ENCODE results near the gene SYT7.
"Not testable (repeated sequence)": the region's sequence is repeated elsewhere in the genome, so short reads cannot be mapped to it uniquely, and the experiment has no call there.

The SYT7 gene, protein sequence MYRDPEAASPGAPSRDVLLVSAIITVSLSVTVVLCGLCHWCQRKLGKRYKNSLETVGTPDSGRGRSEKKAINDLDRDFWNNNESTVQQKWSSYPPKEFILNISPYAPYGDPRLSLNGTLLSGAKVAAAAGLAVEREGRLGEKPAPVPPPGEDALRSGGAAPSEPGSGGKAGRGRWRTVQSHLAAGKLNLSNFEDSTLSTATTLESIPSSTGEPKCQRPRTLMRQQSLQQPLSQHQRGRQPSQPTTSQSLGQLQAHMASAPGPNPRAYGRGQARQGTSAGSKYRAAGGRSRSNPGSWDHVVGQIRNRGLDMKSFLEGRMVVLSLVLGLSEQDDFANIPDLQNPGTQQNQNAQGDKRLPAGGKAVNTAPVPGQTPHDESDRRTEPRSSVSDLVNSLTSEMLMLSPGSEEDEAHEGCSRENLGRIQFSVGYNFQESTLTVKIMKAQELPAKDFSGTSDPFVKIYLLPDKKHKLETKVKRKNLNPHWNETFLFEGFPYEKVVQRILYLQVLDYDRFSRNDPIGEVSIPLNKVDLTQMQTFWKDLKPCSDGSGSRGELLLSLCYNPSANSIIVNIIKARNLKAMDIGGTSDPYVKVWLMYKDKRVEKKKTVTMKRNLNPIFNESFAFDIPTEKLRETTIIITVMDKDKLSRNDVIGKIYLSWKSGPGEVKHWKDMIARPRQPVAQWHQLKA

DNA sequence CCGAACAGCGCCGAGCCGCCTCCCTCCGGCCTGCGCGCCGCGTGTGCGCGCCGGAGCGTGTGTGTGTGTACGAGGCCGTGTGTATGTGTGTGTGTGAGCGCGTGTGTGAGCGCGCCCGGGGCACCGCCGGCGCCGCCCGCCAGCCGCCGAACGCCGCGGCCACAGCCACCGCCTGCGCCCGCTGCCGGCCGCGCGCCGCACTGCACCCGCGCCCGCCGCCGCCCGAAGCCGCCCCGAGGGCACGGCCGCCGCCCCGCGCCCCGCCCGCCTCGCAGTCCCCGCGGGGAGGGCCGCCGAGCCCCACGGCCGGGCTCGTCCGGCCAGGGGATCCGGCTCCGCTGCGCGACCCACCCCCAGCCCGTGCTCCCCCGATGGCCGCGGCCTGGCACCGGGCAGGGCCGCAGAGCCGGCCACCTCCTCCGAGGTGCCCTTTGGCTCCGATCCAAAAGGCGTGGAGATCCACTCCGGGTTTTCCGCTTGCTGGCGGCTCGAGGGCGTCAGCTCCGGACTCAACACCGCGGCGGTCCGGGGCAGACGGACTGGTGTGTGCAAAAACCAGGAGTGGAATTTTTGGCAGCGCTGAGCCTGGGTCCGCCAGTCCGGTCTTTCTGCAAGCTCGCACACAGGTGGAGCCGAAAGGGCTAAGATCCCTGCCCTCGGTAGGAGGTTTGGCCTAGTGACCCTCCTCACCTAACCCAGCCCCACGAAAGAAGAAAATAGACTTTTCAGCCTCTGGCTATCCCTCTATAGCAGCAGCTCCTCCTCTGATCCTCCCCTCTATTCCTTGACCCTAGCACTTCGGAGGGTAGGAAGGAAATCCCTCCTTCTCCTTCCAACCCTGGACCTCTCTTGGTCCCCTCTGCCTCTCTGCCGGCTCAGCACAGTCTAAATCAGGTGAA lies at the start of gene SYT7:
TSS of gene SYT7 (minus strand) at position 47 of the 899 bp plus-strand sequence. CDS start 256 bp downstream, outside the sequence.
- Histone ChIP-seq H3K4me3 (peak within 1 kb of the TSS; percentile 28 to 52 (median 39)), H3K27ac (peak within 1 kb of the TSS in 11 of 21 experiments; percentile 20 to 80 (median 60))

DNA sequence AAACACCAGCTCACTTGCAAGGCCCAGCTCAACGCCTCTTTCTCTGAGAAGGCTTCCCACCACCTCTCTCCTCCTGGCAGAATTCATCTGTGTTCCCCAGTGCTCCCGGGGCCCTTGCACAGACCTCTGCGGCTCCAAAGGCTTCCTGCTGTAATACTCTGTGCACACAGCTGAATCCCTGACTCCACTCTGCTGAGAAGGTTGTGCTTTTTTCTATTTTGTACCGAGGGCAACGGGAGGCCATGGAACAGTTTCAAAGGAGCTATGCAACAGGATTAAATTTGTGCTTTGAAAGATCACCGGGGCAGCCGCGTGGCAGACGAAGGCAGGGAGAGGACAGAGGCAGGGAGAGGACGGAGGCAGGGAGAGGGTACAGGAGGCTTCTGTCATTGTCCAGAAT lies 49.2 kb upstream of the SYT7 start:
- no peak overlapping the region for H3K27ac ChIP-seq
- H3K4me3 ChIP-seq: no peak overlapping the region

DNA sequence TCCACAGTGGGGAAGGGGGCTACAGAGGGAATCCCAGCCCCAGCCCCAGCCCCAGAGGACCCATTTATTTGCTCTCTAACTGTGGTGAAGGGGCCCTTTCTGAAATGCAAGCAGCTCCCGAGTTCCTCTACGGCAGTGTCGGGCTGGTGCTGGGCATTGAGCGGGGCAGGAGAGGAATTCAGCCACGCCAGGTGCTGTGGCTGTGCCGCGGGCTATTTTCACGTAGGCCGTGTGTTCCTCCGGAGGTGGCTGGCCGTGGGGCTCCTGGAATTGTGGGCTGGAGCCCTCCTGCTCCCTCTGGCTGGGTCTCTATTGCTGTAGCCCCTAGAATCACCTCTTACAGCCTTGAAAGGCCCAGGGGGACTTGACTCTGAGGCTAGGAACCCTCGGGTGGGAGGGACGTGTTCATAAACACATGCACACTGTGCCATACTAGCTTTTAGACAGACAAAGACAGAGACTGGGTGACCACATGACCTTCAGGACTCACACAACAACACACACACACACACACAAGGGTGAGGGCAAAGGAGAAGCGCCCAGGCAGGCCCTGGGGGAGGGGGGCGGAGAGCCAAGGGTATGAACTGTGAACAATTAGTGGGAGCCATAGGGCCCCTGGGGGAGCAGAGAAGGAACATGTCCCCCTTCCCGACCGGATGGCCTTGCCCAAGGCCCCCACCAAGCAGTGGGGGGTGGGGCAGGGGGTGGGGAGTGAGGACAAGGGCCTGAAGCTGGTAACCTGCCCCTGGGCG lies 48.4 kb upstream of the SYT7 start:
- Histone ChIP-seq H3K4me3 (no peak overlapping the region), H3K27ac (no peak overlapping the region)

DNA sequence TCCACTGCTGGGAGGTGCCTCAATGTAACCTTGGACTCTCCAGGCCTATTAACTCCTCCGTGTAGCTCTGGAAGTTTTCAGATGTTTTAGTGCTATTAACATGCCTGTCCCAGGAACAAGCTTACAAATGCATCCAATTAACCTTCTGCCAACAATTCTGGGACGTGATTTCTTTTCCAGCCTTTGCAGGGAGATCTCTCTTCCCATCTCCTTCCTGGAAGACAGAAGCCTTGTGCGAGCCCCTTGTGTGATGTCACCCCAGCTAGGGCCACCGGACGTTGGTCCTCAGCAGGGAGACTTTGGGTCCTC lies 47.7 kb upstream of the SYT7 start:
- Histone ChIP-seq H3K27ac (no peak overlapping the region), H3K4me3 (no peak overlapping the region)

DNA sequence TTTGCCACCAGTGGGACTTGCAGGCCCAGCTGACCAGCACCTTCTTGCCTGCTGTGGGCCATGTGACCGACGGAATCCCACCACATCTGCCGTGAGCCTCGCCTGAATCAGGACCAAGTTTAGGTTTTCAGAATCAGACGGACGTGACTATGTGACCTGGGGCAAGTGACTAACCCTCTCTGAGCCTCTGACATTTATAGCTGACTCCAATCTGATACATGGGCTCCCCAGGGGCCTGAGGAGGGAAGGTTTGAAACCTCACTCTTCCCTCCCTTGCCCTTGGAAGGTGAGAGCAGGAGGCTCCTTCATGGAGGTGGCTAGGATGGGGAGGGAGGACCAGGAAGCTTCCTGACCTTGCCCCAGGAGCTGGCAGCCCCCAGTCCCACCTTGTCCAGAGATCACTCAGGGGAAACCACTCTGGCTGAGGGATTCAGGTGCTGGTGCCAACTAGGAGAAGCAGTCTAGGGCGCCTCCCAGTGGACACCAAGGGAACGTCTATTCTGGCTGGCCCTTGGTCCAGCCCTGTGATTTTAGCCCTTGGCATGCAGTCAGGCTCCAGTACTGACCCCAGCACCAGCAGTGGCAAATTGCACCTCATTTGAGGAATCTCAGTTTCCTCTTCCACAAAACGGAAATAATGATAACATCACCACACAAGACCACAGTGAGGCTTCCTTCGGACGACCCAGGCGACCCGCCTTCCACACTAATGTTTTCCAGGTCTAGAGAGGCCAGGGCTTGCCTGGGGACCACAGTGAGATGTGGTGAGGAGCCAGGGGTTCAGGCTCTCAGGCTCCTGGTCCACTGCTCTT lies 47.2 kb upstream of the SYT7 start:
- no peak overlapping the region for H3K27ac ChIP-seq

DNA sequence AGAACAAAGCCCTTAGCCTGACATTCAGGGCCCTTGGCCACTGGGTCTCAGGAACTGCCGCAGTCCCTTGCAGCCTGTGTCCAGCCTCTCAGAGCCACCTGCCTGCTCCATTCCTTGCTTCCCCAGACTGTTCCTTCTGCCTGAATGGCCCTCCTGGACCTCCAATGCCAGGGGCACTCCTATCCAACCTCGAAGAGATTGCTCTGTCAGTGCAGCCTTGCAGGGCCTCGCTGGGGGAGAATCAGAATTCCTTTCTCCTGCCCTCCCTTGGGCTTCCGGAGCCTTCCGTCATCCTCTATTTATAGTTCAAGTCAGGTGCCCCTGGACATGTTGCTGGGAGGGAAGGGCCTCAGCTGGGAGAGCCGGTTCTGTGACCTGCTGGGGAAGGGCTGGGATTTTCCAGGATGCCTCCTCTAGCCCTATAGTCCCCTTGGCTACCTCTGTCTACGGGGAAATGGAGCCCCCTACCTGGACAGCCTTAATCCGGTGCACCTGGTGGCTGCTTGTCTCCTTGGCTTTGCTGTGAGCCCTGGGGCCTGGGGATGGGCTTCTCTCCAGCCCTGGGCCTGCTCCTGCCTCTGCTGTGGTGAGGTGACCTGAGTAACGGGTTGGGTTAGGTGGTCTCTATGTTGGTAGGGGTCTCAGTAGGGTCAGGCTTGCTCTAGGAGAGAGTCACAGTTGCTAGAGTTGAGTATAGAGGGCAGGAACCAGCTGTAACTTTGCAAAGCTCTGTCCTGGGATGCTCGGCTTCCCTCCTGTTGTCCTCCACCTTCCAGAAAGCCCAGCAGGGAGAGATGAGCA lies 45.9 kb upstream of the SYT7 start:
- H3K27ac ChIP-seq: peak overlapping the region in 1 of 21 experiments; percentile 31

More for the DNA sequence above, 47.2 kb upstream of the SYT7 start:
- no peak overlapping the region for H3K4me3 ChIP-seq

DNA sequence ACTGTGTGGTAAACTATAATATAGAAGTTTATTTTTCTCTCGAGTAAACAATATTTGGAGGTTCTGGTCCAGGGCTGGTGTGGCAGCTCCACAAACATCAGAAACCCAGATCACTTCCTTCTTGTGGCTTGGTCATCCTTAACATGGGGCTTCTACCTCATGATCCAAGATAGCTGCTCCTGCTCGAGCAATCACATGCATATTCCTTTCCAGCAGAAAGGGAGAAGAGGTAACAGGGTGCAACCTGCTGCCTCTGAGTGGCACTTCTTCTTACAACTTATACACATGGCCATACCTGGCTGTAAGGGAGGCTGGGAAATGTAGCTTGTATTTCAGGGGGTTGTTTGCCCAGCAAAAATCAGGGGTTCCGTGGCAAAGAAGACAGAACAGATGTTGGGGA lies 44.6 kb upstream of the SYT7 start:
- H3K27ac ChIP-seq: no peak overlapping the region
- H3K4me3 ChIP-seq: no peak overlapping the region

More for the DNA sequence above, 45.9 kb upstream of the SYT7 start:
- H3K4me3 ChIP-seq: no peak overlapping the region

DNA sequence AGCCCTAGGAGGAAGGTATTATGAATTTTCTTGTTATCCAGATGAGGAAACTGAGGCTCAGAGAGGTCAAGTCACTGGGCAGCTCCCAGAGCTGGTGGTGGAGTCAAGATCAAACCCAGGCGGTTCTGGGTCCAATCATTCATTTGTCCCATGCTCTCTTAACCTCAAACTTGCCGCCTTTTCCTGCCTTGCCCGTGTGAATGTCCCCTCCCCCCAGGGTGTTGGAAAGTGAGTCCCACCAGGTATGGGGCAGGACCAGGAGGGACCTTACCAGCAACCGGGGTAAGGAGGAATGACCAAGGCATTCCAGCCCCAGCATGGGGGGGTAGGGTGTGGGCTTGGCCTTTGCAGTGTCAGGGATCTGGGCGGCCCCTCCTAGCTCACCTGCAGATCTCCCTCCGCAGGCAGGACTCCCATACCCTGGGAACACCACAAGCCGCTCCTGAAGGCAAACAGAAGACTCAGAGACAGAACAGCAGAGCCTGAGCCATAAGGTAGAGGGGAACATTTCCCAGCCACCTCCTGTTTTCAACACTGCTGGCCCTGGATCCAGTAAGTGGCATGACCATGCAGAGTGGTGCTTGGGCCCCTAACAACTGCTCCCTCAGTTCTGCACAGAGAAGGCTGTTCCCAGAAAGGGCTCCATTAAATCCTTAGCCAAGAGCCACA lies 41.2 kb upstream of the SYT7 start:
- no peak overlapping the region for H3K4me3 ChIP-seq
- H3K27ac ChIP-seq: no peak overlapping the region

DNA sequence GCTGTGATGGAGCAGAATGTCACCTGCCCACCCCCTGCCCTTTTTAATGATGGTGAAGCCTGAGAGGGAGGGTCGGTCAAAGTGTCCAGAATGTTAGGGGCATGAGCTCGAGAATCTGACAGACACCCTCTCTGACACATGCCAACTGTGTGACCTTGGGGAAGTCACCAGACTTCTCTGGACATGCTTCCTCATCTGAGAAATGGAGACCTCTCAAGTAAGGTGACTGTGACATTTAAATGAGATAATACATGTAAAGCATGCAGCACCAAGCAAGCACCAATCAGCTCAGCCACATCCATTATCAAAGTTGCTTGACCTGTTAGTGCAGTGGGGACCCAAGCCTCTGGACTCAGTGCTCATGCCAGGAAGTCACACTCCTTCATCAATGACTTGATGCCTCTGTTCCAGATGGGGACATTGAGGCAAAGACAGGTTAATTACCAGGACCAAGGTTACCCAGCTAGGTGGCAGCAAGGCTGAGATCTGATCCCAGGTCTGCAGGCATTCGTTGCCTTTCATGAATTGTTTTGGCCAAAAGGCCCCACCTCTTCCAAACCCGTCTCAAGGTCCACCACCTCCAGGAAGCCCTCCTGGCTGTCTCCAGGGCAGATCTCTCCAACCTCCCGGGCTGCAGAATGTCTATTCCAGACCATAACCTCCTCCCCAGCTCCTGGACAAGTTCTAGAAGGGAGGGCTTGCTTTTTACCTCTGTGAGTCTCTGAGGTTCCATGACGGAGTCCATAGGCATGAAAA lies 38.8 kb upstream of the SYT7 start:
- Histone ChIP-seq H3K27ac (no peak overlapping the region), H3K4me3 (no peak overlapping the region)

DNA sequence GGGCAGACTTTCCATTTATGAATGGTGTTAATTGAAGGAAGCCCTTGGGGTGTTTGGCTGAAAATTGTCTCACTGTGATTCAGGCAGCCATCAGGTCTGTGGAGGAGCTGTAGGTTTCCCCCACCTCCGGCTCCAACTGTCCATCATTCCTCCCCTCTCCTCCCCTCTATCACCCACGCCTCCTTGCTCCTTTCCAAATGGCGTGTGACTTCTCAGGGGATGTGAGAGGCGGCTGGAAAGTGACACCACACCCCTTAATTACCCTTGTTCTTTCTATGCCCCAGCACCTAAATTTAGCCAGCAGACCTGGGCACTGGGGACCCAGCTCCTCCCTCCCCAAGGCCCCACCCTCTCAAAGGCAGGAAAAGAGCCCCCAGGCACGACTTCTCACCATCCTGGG lies 38.1 kb upstream of the SYT7 start:
- Histone ChIP-seq H3K4me3 (no peak overlapping the region), H3K27ac (no peak overlapping the region)

DNA sequence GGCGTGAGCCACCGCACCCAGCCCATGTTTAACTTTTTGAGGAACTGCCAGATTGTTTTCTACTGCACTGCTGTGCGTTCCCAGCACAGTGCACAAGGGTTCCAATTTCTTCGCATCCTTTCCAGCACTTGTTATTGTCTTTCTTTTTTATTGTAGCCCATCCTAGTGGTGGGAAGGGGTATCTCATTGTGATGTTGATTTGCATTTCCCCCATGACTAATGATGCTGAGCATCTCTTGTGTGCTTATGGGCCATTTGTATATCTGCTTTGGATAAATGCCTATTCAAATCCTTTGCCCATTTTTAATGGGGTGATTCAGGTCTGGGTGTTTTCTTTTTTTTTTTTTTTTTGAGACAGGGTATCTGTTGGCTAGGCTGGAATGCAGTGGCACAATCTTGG lies 36.6 kb upstream of the SYT7 start:
- H3K4me3 ChIP-seq: no peak overlapping the region
- H3K27ac ChIP-seq: no peak overlapping the region

DNA sequence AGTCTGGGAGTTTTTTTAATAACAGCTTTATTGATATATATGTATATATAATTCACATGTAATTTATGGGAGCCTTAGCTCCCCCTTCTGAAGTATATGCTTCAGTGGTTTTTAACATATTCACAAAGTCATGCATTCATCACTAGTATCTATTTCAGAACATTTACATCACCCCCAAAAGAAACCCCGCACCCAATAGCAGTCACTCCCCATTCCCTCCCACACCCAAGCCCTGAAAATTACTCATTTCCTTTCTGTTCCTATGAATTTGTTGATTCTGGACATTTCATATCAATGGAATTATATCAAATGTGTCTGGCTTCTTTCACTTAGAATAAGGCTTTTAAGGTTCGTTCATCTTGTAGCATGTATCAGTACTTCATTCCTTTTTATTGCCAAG lies 35.6 kb upstream of the SYT7 start:
- H3K4me3 ChIP-seq: no peak overlapping the region

DNA sequence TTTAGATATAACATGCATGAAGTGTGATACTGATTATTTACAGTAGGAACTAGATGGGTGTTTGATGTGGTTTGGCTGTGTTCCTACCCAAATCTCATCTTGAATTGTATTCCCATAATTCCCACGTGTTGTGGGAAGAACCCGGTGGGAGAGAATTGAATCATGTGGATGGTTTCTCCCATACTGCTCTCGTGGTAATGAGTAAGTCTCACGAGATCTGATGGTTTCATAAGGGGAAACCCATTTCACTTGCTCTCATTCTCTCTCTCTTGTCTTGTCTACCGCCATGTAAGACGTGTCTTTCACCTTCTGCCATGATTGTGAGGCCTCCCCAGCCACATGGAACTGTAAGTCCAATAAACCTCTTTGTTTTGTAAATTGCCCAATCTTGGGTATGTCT lies 33.9 kb upstream of the SYT7 start:
- H3K4me3 ChIP-seq, H3K27ac ChIP-seq: not testable (repeated sequence)

More for the DNA sequence above, 35.6 kb upstream of the SYT7 start:
- no peak overlapping the region for H3K27ac ChIP-seq

DNA sequence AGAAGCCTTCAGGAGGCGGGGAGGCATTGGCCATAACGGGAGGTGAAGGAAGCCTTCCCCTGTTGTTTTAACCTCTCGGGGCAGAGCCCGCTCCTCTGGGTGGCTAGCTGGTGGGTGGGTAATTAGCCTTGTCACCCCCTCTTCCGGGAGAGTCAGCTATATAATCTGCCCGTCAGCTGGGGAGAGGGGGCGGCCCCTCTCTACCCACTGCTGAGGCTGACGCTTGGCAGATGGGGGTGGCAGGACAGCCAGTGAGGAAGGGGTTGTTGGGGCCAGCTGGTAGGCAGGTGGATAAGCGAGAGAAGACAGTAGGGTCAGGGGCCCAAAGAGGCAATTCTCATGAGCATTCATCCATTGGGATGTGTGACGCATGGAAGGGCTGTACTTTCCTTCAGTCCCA lies 33.0 kb upstream of the SYT7 start:
- no peak overlapping the region for H3K4me3 ChIP-seq
- H3K27ac ChIP-seq: no peak overlapping the region

DNA sequence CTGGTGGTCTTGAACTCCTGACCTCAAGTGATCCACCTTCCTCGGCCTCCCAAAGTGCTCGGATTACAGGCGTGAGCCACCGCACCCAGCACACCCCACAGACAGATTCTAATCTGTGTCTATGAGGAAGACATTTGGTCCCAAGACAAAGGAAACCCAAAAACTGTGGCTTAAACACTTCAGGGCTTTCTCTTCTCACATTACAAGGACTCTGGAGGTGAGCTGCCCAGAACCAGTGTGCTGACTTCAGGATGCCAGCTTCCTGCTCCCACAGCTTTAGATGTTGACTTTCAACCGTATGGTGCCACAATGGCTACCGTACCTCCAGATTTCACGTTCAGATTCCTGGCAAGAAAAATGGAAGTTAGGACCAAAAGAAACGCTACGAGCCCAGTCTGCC lies 32.2 kb upstream of the SYT7 start:
- Histone ChIP-seq H3K4me3 (no peak overlapping the region), H3K27ac (no peak overlapping the region)

DNA sequence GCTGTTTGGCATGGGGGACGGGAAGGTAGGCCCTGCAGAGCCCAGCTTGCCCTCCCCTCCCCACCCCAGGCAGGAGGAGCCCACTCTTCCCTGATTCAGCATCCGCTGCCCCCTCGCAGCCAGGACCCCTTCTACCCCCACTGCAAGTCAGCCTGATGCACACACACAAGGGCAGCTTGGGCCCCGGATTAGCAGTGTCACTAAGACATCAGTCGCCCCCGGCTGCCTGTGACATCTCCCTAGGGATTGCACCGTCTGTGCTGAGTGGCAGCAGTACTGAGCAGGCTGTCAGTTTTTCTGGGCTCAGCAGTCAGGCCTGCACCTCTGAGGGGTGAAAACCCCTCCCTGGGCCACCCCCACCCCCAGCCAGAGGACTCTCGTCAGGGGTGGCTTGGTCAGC lies 30.4 kb upstream of the SYT7 start:
- no peak overlapping the region for H3K27ac ChIP-seq
- no peak overlapping the region for H3K4me3 ChIP-seq

DNA sequence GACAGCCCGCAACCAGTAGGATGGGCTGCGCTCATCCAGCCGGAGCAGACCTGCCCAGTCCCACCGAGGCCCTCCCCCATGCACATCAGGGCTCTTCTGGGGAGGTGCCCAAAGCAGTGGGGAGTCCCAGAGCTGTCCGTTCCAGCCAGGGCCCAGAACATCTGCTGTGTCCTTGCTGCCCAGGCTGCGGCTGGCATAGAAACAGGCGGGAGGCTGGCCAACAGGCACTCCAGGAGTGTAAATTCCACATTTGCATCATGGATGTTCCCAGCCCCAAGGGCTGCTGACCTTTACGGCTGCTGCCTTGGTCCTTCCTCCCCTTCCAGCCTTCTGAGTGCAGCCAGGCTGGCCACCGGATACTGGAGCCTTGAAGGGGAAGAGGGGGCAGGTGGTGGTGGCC lies 30.0 kb upstream of the SYT7 start:
- no peak overlapping the region for H3K4me3 ChIP-seq
- no peak overlapping the region for H3K27ac ChIP-seq
